ENCODE results near the gene GNG12. TPM values are rescaled to one million over a fixed set of nuclear protein-coding genes. Genes with fewer than 3 reads are reported as not detected.

The GNG12 gene
- total and polyA plus RNA-seq, 3 donors from 2014 or later: 28.1 to 46.0 (median 39.3) TPM

GRCh38 chr1:67721650-67722291 is 111.5 kb downstream of the GNG12 start:
- H3K36me3 ChIP-seq (ENCODE audit: low read depth, missing control alignments): no peaks in the 10 kb centered on the region
- H3K9me3 ChIP-seq: no peaks in the 10 kb centered on the region
- peaks cover 38% of the 10 kb centered on the region for H3K4me1 ChIP-seq
- no peak for DNase-seq
- H3K4me3 ChIP-seq: no peak overlapping the region
- TF ChIP-seq CTCF (IDR thresholded peaks at IDR 0.05): no peak
- no peak for TF ChIP-seq POLR2A (IDR thresholded peaks at IDR 0.05)
- no peak overlapping the region for H3K27ac ChIP-seq
- intact Hi-C loops (cut with DNase I; ENCODE audit: low total_unique reads): no loop called here
- H3K27me3 ChIP-seq: no peaks in the 10 kb centered on the region
- WGBS, 2 donors: 76 to 86% methylated on average over 2 of the region's 2 CpGs

GRCh38 chr1:67721112-67721511 is 112.2 kb downstream of the GNG12 start:
- intact Hi-C loops (cut with DNase I; ENCODE audit: low total_unique reads): no loop called here
- Histone ChIP-seq H3K4me1 (peaks cover 38% of the 10 kb centered on the region), H3K4me3 (no peak overlapping the region), H3K36me3 (ENCODE audit: low read depth, missing control alignments) (no peaks in the 10 kb centered on the region), H3K9me3 (no peaks in the 10 kb centered on the region), H3K27me3 (no peaks in the 10 kb centered on the region), H3K27ac (no peak overlapping the region)
- no peak for TF ChIP-seq CTCF (IDR thresholded peaks at IDR 0.05)
- TF ChIP-seq POLR2A (IDR thresholded peaks at IDR 0.05): no peak
- 90 to 92% methylated on average over 4 of the region's 4 CpGs for WGBS, 2 donors
- no peak for DNase-seq

DNA sequence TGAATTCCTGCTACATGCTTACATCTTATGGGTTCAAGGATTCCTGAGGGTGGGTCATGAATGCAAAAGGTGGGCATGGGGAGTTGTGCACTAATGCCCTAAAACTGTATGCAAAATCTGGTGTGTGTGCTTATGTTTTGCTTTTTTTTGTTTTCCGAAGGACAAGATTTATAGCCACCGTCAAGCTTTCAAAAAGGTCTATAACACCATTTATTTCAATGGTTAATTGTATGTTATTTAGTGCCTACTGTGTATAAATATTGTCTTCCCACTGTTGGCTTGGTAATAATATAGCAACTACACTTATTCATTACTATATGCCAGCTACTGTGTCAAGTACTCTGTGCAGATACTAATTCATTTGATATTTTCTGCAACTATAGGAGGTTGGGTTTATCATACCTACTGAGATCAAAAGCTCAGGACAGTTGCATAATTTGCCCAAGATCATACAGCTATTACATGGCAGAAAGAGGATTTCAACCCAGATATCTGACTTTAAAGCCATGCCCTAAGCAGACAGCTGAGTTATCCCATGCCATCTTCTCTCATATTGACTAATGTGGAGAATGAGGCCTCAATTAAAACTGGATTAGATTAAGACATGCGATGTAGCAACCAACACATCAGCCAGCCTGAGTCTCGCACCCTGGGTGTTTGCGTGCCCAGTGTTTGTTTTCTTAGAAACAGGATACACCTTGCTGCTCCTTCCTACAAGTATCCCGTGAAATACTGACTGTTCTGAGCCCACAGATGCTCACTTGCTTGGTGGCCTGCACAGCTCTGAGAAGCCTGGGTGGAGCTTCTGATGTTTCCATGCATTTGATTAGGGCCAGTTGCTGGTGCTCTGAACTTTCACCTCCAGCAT is 113.7 kb downstream of the GNG12 start:
- Histone ChIP-seq H3K4me1 (peaks cover 28% of the 10 kb centered on the region), H3K4me3 (no peak overlapping the region), H3K9me3 (no peaks in the 10 kb centered on the region), H3K27me3 (no peaks in the 10 kb centered on the region), H3K36me3 (ENCODE audit: low read depth, missing control alignments) (no peaks in the 10 kb centered on the region), H3K27ac (no peak overlapping the region)
- DNase-seq: no peak
- intact Hi-C loops (cut with DNase I; ENCODE audit: low total_unique reads): no loop called here
- 89 to 92% methylated on average over 6 of the region's 6 CpGs for WGBS, 2 donors
- no peak for TF ChIP-seq POLR2A (IDR thresholded peaks at IDR 0.05)
- no peak for TF ChIP-seq CTCF (IDR thresholded peaks at IDR 0.05)

GRCh38 chr1:67717876-67718275 is 115.4 kb downstream of the GNG12 start:
- TF ChIP-seq POLR2A (IDR thresholded peaks at IDR 0.05) (no peak), CTCF (IDR thresholded peaks at IDR 0.05) (no peak)
- Histone ChIP-seq H3K27ac (no peak overlapping the region), H3K36me3 (ENCODE audit: low read depth, missing control alignments) (no peaks in the 10 kb centered on the region), H3K9me3 (no peaks in the 10 kb centered on the region), H3K4me3 (no peak overlapping the region), H3K4me1 (peaks cover 31% of the 10 kb centered on the region), H3K27me3 (no peaks in the 10 kb centered on the region)
- 89 to 95% methylated on average over 4 of the region's 4 CpGs for WGBS, 2 donors
- intact Hi-C loops (cut with DNase I; ENCODE audit: low total_unique reads): no loop called here
- no peak for DNase-seq

All from testis (tissue), 3 donors.